Transverse colon (tissue), 4 donors: Measurements from ENCODE around the gene MPDZ. TPM values are rescaled to one million over a fixed set of nuclear protein-coding genes. Genes with fewer than 3 reads are reported as not detected.

ENCODE experiments used
- DNase-seq: peaks from one replicate; pipeline ENCODE4 v3.0.0-alpha.2; 2019
- H3K27ac ChIP-seq, 4 donors: fragments of 200-600 bp; sonication (generic); 2 replicates each; pipeline ENCODE4 v1.5.1; 2016 to 2018; ENCODE audit warnings: inconsistent platforms in 4 of 4
- H3K27me3 ChIP-seq: fragments of 200-600 bp; sonication (generic); 2 replicates; pipeline ENCODE4 v1.5.1; 2017; ENCODE audit warnings: inconsistent platforms
- H3K36me3 ChIP-seq, 4 donors: fragments of 200-600 bp; sonication (generic); 2 replicates each; pipeline ENCODE4 v1.5.1; 2017 to 2019; ENCODE audit warnings: inconsistent platforms in 4 of 4
- H3K4me1 ChIP-seq, 4 donors: fragments of 200-600 bp; sonication (generic); 2 replicates each; pipeline ENCODE4 v1.5.1; 2017 to 2020; ENCODE audit warnings: inconsistent platforms in 4 of 4
- H3K4me3 ChIP-seq, 4 donors: fragments of 200-600 bp; sonication (generic); 1 replicate in 1 of 4; 2 replicates in 3 of 4; pipeline versions ENCODE4 v1.5.1 to v1.6.1; 2017 to 2019; ENCODE audit warnings: inconsistent platforms in 4 of 4
- H3K9me3 ChIP-seq, 2 donors: fragments of 200-600 bp; sonication (generic); 2 replicates each; pipeline ENCODE4 v1.5.1; 2017 to 2019; ENCODE audit warnings: inconsistent platforms in 2 of 2
- EP300 ChIP-seq: sonication (generic); formaldehyde crosslinking; IDR thresholded peaks from one replicate; pipeline ENCODE4 v1.6.1; 2017; ENCODE audit warnings: antibody characterized with exemption, low read depth
- POLR2A ChIP-seq: fragments of 450-650 bp; IDR thresholded peaks from one replicate; pipeline ENCODE4 v1.6.1; 2016; ENCODE audit warnings: antibody characterized with exemption, mild to moderate bottlenecking, moderate library complexity
- POLR2AphosphoS5 ChIP-seq, 3 donors: sonication (generic); formaldehyde crosslinking; IDR thresholded peaks; one replicate each; pipeline ENCODE4 v1.6.1; 2016; ENCODE audit warnings: antibody characterized with exemption in 3 of 3
- WGBS, 2 donors: methylation state at CpG; one replicate each; pipeline ENCODE4 v1.1.5; 2018; ENCODE audit warnings: low coverage in 1 of 2; 5-methylcytosine and 5-hydroxymethylcytosine counted together
- in situ Hi-C, 4 donors: fragments of 200-750 bp; cut with MboI; loops; one replicate each; pipeline versions ENCODE4 v1.15.0 to v1.15.1; 2017; ENCODE audit warnings: low sequenced_read_pairs in 3 of 4, low pct_ligation_motif_present in 1 of 4, low pct_unique_long_range_greater_than_20kb in 1 of 4
- intact Hi-C: fragments of 100-400 bp; cut with DNase I; formaldehyde crosslinking; loops from one replicate; pipeline ENCODE4 v1.15.1; 2023; ENCODE audit warnings: low total_unique reads
- total RNA-seq, 4 donors: library from RNA; depleted of rRNA; stranded (reverse); fragments of >200 nt; gene quantifications; one replicate each; pipeline ENCODE4 v1.1.0, GENCODE V29; 2016
- TF ChIP-seq, protein P1 (sequence below), 5 experiments: fragments of 200-600 bp in 3 of 5; fragments of 450-650 bp in 2 of 5; sonication (generic) in 3 of 5; IDR thresholded peaks; 1 replicate in 2 of 5; 2 replicates in 3 of 5; pipeline ENCODE4 v1.5.1; 2016 to 2017; ENCODE audit warnings: antibody characterized with exemption in 5 of 5, inconsistent platforms in 3 of 5, mild to moderate bottlenecking in 2 of 5, moderate library complexity in 1 of 5

Gene MPDZ
- total RNA-seq, 4 donors from 2014 or later = 9.7 to 62.1 (median 14.5) TPM

DNA sequence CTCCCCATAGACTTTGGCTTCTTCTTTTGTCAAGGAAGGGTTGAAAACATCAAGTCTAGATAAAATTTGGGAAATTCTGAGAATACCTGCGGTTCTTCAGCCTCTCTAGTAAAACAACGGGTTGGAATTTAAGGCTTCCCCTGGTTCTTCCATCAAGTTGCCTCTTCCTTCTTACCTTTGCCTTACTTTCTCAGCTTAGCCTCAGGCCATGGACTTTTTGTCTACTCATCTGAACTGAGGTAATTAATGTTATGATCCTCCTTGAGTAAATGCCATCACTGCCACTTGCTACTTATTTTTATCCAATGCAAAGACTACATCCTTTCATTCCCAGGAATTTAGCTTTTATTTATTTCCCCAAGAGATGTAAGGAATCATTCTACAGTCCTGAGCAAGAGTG lies 184.4 kb downstream of the MPDZ start:
- intact Hi-C loops (no loop called here), in situ Hi-C loops (loop anchor here in 1 of 4 donors (25.0 kb wide), 1 partner anchor 383 kb away; no protein-coding TSS in a partner anchor)

DNA sequence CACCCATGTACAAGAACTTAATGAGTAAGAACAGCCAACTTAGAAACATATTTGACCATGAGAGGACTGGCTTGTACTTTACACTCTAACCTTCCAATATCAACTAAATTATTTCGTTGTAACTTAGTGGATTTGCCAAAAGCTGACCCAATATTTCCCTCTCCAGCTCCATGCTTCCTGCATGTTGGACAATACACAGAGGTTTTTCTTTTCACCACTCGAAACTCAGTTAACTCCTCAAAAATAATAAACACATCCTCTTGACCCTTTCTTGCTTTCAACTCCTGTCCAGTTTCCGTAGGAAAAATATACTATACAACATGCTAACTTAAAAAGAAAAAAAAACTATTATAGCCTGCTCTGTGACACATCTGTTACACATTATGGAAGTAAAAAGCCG lies 188.9 kb downstream of the MPDZ start:
- Histone ChIP-seq H3K4me1 (peaks cover 0 to 3% (median 0%) of the 10 kb centered on the region in 4 donors), H3K9me3 (no peaks in the 10 kb centered on the region), H3K27ac (no peak overlapping the region), H3K27me3 (no peaks in the 10 kb centered on the region), H3K4me3 (no peak overlapping the region), H3K36me3 (no peaks in the 10 kb centered on the region)
- 35 to 49% methylated on average over 4 of the region's 4 CpGs for WGBS, 2 donors
- intact Hi-C loops = no loop called here
- no peak for TF ChIP-seq POLR2AphosphoS5 (IDR thresholded peaks at IDR 0.05)
- no peak for TF ChIP-seq EP300
- TF ChIP-seq, protein P1, sequence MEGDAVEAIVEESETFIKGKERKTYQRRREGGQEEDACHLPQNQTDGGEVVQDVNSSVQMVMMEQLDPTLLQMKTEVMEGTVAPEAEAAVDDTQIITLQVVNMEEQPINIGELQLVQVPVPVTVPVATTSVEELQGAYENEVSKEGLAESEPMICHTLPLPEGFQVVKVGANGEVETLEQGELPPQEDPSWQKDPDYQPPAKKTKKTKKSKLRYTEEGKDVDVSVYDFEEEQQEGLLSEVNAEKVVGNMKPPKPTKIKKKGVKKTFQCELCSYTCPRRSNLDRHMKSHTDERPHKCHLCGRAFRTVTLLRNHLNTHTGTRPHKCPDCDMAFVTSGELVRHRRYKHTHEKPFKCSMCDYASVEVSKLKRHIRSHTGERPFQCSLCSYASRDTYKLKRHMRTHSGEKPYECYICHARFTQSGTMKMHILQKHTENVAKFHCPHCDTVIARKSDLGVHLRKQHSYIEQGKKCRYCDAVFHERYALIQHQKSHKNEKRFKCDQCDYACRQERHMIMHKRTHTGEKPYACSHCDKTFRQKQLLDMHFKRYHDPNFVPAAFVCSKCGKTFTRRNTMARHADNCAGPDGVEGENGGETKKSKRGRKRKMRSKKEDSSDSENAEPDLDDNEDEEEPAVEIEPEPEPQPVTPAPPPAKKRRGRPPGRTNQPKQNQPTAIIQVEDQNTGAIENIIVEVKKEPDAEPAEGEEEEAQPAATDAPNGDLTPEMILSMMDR (IDR thresholded peaks at IDR 0.05) = no peak
- no peak for TF ChIP-seq POLR2A
- in situ Hi-C loops = loop anchor here in 1 of 4 donors (25.0 kb wide), 1 partner anchor 378 kb away; no protein-coding TSS in a partner anchor
- no peak for DNase-seq

More for the DNA sequence above, 184.4 kb downstream of the MPDZ start:
- 76 to 100% methylated on average over 2 of the region's 2 CpGs for WGBS, 2 donors
- H3K4me3 ChIP-seq = no peak overlapping the region
- no peaks in the 10 kb centered on the region for H3K36me3 ChIP-seq
- no peaks in the 10 kb centered on the region for H3K4me1 ChIP-seq
- no peak for DNase-seq
- H3K9me3 ChIP-seq = no peaks in the 10 kb centered on the region
- H3K27me3 ChIP-seq = no peaks in the 10 kb centered on the region
- no peak overlapping the region for H3K27ac ChIP-seq
- TF ChIP-seq POLR2AphosphoS5 (IDR thresholded peaks at IDR 0.05) (no peak), EP300 (no peak)
- TF ChIP-seq, protein P1 (IDR thresholded peaks at IDR 0.05) = no peak

DNA sequence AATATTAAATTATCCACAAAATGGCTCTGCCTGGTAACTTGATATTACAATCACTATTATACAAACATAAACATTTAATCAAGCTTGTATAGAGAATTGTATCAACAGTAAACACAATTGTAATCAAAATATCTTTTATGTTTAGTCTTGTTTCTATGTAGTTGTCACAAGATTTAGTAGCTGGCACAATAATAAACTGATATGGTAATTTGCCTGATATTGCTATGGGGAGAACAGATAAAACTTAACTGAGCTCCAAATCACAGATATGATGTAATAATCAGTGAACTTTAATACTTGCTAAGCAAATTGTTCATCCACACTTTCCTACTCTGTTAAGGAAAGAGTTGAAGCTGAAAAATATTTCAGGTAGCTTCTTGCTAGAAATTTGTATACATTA lies 189.8 kb downstream of the MPDZ start:
- H3K4me3 ChIP-seq = no peak overlapping the region
- in situ Hi-C loops = loop anchor here (10.0 to 25.0 kb wide), 2 partner anchors 375 to 377 kb away; no protein-coding TSS in a partner anchor
- H3K4me1 ChIP-seq = peaks cover 0 to 3% (median 0%) of the 10 kb centered on the region in 4 donors
- no peak for TF ChIP-seq POLR2A
- TF ChIP-seq, protein P1 (IDR thresholded peaks at IDR 0.05) = no peak
- no peak for TF ChIP-seq POLR2AphosphoS5 (IDR thresholded peaks at IDR 0.05)
- TF ChIP-seq EP300 = no peak
- no peak for DNase-seq
- no peaks in the 10 kb centered on the region for H3K36me3 ChIP-seq
- intact Hi-C loops = no loop called here
- H3K27ac ChIP-seq = no peak overlapping the region
- no peaks in the 10 kb centered on the region for H3K27me3 ChIP-seq
- H3K9me3 ChIP-seq = no peaks in the 10 kb centered on the region

DNA sequence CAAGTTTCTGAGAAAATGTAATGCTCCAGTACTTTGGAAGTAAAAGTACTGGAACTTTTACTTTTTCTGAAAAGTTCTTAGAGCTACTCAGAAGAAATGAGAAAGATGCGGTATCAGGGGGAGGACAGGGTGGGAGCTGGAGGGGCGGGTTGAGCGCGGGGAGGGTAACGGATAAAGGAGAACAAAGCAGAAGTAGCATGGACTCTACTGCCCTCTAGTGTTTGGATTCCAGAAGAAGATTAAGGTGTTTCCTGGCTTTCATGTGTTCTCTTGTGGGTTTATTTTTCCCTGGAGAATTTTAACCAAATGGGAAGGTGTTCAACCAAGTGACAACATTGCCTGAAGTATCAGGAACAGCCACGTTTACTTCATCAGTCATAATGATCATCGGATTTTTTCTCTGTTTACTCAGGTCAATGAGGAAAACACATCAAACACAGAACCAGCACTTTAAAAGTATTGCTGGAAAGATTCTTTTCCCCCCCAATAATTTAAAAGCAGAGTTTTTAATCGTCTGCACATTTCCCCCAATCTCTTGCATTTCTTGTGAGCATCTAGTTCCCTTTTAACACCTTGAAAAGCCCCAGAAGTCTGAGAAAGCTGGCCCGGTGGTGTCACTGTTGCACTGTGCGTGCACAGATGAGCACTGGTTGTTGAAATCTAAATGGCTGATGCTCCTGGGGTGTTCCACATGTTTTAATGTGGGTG lies 190.6 kb downstream of the MPDZ start:
- in situ Hi-C loops = loop anchor here (10.0 to 25.0 kb wide), 2 partner anchors 374 to 377 kb away; no protein-coding TSS in a partner anchor
- peak; percentile 7 for DNase-seq
- H3K27me3 ChIP-seq = no peaks in the 10 kb centered on the region
- H3K4me3 ChIP-seq = no peak overlapping the region
- no peaks in the 10 kb centered on the region for H3K36me3 ChIP-seq
- H3K4me1 ChIP-seq = peaks cover 0 to 3% (median 0%) of the 10 kb centered on the region in 4 donors
- no peaks in the 10 kb centered on the region for H3K9me3 ChIP-seq
- no peak overlapping the region for H3K27ac ChIP-seq
- TF ChIP-seq EP300 = no peak
- no peak for TF ChIP-seq POLR2A
- TF ChIP-seq, protein P1 (IDR thresholded peaks at IDR 0.05) = peak; percentile 57 to 78 (median 66)
- no peak for TF ChIP-seq POLR2AphosphoS5 (IDR thresholded peaks at IDR 0.05)
- intact Hi-C loops = no loop called here
- WGBS, 2 donors = 19 to 28% methylated on average over 6 to 10 of the region's 10 CpGs
